ENCODE data around the gene TSFM.
"Not testable (repeated sequence)": the region's sequence is repeated elsewhere in the genome, so short reads cannot be mapped to it uniquely, and the experiment has no call there.

Gene TSFM

DNA sequence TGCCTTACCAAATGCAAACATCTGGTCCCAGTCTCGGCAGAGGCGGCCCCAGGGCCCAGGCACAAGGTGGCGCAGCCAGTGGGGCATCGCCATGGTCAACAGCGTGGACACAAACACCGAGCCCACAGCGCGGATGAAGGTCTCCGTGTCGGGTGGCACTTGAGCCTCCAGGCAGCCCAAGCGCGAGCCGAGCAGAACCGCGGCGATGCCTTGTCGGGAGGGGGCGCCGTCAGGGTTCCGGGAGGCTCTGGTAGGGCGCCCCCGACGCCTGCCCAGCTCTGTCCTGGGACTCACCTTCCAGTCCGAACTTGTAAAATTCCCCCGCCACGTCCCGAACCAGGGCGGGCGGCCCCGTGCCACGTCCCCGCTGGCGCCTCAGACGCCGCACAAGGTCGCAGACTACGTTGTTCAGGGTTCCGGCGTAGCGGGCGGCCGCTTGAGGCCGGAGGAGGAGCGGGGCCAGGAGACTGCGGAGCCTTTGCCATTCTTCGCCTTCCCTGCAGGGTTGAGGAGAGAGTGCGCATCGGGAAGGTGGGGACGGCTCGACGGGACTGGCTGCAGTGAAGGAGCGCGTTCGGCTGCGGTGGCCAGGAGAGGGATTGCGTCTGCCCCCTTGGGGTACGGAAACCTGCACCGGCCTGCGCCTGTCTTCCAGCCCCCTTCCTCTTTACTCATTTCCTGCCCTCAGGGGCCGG is 17.4 kb upstream of the TSFM start:
- Mint-ChIP-seq H3K4me3 (peak overlapping the region; percentile 87), H3K9me3 (no peaks in the 10 kb centered on the region), H3K4me1 (peaks cover 43% of the 10 kb centered on the region), H3K36me3 (ENCODE audit: low read depth) (peaks cover 47% of the 10 kb centered on the region), H3K27me3 (peaks cover 7% of the 10 kb centered on the region), H3K27ac (peak overlapping the region; percentile 85)
- ATAC-seq, result peak; percentile 63
- DNase-seq, result peak; percentile 67

GRCh38 chr12:57765698-57766463 is 16.7 kb upstream of the TSFM start:
- peak; percentile 18 for ATAC-seq
- peak overlapping the region; percentile 87 for H3K4me3 Mint-ChIP-seq
- peaks cover 7% of the 10 kb centered on the region for H3K27me3 Mint-ChIP-seq
- no peaks in the 10 kb centered on the region for H3K9me3 Mint-ChIP-seq
- peaks cover 51% of the 10 kb centered on the region for H3K36me3 Mint-ChIP-seq (ENCODE audit: low read depth)
- H3K4me1 Mint-ChIP-seq, result peaks cover 48% of the 10 kb centered on the region
- no peak for DNase-seq
- H3K27ac Mint-ChIP-seq, result peak overlapping the region; percentile 85

GRCh38 chr12:57766464-57767304 is 15.9 kb upstream of the TSFM start, which contains the start of gene CYP27B1:
Gene CYP27B1 (minus strand): TSS chr12:57767078. CDS start chr12:57767041, 37 bp downstream.
- Mint-ChIP-seq H3K36me3 (ENCODE audit: low read depth) (peaks cover 53% of the 10 kb centered on the region), H3K4me3 (peak within 1 kb of the TSS; percentile 87), H3K27me3 (peaks cover 7% of the 10 kb centered on the region), H3K4me1 (peaks cover 54% of the 10 kb centered on the region), H3K27ac (peak within 1 kb of the TSS; percentile 67), H3K9me3 (no peaks in the 10 kb centered on the region)
- ATAC-seq (peak; percentile 33), DNase-seq (no peak)

- ATAC-seq, result no peak
- no peaks in the 10 kb centered on the region for H3K9me3 Mint-ChIP-seq
- H3K27ac Mint-ChIP-seq, result no peak overlapping the region
- peaks cover 7% of the 10 kb centered on the region for H3K27me3 Mint-ChIP-seq
- peaks cover 57% of the 10 kb centered on the region for H3K4me1 Mint-ChIP-seq
- DNase-seq, result no peak
- peaks cover 53% of the 10 kb centered on the region for H3K36me3 Mint-ChIP-seq (ENCODE audit: low read depth)
- H3K4me3 Mint-ChIP-seq, result peak overlapping the region; percentile 87
Observed at GRCh38 chr12:57767305-57767698, 15.3 kb upstream of the TSFM start.

DNA sequence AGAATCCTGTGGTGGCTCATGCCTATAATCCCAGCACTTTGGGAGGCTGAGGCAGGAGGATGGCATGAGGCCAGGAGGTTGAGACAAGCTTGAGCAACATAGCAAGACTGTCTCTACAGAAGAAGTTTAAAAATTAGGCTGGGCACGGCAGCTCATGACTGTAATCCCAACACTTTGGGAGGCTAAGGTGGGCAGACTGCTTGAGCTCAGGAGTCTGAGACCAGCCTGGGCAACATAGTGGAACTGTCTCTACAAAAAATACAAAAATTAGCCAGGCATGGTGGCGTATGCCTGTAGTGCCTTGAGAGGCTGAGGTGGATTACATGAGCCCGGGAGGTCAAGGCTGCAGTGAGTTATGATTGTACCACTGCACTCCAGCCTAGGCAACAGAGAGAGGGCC is 14.7 kb upstream of the TSFM start:
- Mint-ChIP-seq H3K4me1 (peaks cover 58% of the 10 kb centered on the region), H3K4me3 (no peak overlapping the region), H3K27me3 (peaks cover 7% of the 10 kb centered on the region), H3K9me3 (no peaks in the 10 kb centered on the region), H3K36me3 (ENCODE audit: low read depth) (peaks cover 49% of the 10 kb centered on the region), H3K27ac (no peak overlapping the region)
- ATAC-seq (no peak), DNase-seq (no peak)

DNA sequence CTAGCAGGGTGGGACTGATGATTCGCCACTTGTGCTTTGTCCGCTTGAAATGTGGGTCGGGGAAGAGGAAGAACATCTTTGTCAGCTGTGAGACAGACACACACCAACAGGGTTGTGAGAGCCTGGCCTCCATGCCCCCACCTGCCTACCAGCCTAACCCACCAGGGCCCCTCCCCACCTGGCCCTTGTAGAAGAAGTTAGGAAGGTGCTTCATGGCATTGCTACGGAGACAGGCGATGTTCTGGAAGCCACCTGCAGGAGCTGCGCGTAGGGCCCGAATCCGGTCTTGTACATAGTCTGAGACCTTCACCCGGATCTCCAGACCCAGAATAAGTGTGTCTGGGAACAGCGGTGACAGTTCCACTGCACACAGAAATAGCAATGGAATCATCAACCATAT is 13.0 kb upstream of the TSFM start:
- Mint-ChIP-seq H3K27me3 (peaks cover 7% of the 10 kb centered on the region), H3K4me3 (no peak overlapping the region), H3K36me3 (ENCODE audit: low read depth) (peaks cover 35% of the 10 kb centered on the region), H3K27ac (no peak overlapping the region), H3K4me1 (peaks cover 56% of the 10 kb centered on the region), H3K9me3 (no peaks in the 10 kb centered on the region)
- DNase-seq (no peak), ATAC-seq (no peak)

DNA sequence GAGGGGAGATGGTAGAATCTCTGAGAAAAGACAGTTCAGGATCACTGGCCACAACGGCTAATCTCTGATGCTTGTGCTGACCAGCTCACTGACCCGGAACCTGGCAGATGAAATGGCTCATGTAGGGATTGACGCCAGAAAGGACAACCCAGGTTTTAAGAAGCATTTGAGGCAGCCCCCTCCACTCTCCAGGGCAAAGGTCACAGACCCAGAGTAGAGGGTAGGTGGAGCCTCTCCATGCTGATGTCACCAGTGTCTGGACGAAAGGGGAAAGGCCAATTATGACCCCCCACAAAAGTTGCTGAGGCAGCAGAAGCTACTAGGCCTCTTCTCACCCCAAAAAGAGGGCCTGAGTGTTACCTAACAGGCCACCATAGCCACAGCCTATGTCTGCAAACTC is 11.9 kb upstream of the TSFM start:
- Mint-ChIP-seq H3K36me3 (ENCODE audit: low read depth) (peaks cover 34% of the 10 kb centered on the region), H3K27me3 (peaks cover 5% of the 10 kb centered on the region), H3K4me1 (peaks cover 48% of the 10 kb centered on the region), H3K27ac (peak overlapping the region; percentile 69), H3K9me3 (no peaks in the 10 kb centered on the region), H3K4me3 (peak overlapping the region; percentile 94)
- no peak for DNase-seq
- no peak for ATAC-seq

GRCh38 chr12:57771236-57771872 is 11.2 kb upstream of the TSFM start:
- H3K36me3 Mint-ChIP-seq (ENCODE audit: low read depth), result peaks cover 36% of the 10 kb centered on the region
- peak; percentile 93 for DNase-seq
- peak; percentile 68 for ATAC-seq
- H3K4me3 Mint-ChIP-seq, result peak overlapping the region; percentile 94
- H3K9me3 Mint-ChIP-seq, result no peaks in the 10 kb centered on the region
- H3K27me3 Mint-ChIP-seq, result peaks cover 3% of the 10 kb centered on the region
- H3K4me1 Mint-ChIP-seq, result peaks cover 46% of the 10 kb centered on the region
- peak overlapping the region; percentile 96 for H3K27ac Mint-ChIP-seq

GRCh38 chr12:57771873-57772428 is 10.6 kb upstream of the TSFM start, which contains the start of gene METTL1:
Gene METTL1 (minus strand): TSS chr12:57772105. CDS start chr12:57772083, 22 bp downstream.
- Mint-ChIP-seq H3K27me3 (no peaks in the 10 kb centered on the region), H3K4me1 (peaks cover 40% of the 10 kb centered on the region), H3K4me3 (peak within 1 kb of the TSS; percentile 94), H3K27ac (peak within 1 kb of the TSS; percentile 96), H3K36me3 (ENCODE audit: low read depth) (peaks cover 36% of the 10 kb centered on the region), H3K9me3 (no peaks in the 10 kb centered on the region)
- DNase-seq (peak; percentile 93), ATAC-seq (peak; percentile 92)

GRCh38 chr12:57772429-57773322 is 9.9 kb upstream of the TSFM start, which contains the start of gene EEF1AKMT3:
Gene EEF1AKMT3 (plus strand): TSS chr12:57772614. CDS start chr12:57772725, 111 bp downstream.
- peak; percentile 52 for DNase-seq
- Mint-ChIP-seq H3K36me3 (ENCODE audit: low read depth) (peaks cover 36% of the 10 kb centered on the region), H3K4me1 (peaks cover 33% of the 10 kb centered on the region), H3K27me3 (no peaks in the 10 kb centered on the region), H3K27ac (peak within 1 kb of the TSS; percentile 96), H3K9me3 (no peaks in the 10 kb centered on the region), H3K4me3 (peak within 1 kb of the TSS; percentile 94)
- ATAC-seq, result peak; percentile 34

- not testable (repeated sequence) for H3K27ac Mint-ChIP-seq, H3K4me3 Mint-ChIP-seq, ATAC-seq, H3K27me3 Mint-ChIP-seq, DNase-seq, H3K9me3 Mint-ChIP-seq
- Mint-ChIP-seq H3K36me3 (ENCODE audit: low read depth) (peaks cover 24% of the 10 kb centered on the region), H3K4me1 (peaks cover 33% of the 10 kb centered on the region)
Observed at GRCh38 chr12:57774634-57775033, 8.0 kb upstream of the TSFM start.

GRCh38 chr12:57775044-57775443 is 7.5 kb upstream of the TSFM start:
- no peak overlapping the region for H3K27ac Mint-ChIP-seq

More at GRCh38 chr12:57775044-57775443, 7.5 kb upstream of the TSFM start:
- ATAC-seq, result no peak
- no peaks in the 10 kb centered on the region for H3K27me3 Mint-ChIP-seq
- peaks cover 30% of the 10 kb centered on the region for H3K4me1 Mint-ChIP-seq
- H3K36me3 Mint-ChIP-seq (ENCODE audit: low read depth), result peaks cover 19% of the 10 kb centered on the region
- DNase-seq, result no peak
- H3K4me3 Mint-ChIP-seq, result no peak overlapping the region
- no peaks in the 10 kb centered on the region for H3K9me3 Mint-ChIP-seq
